ENCODE data around the gene GJD4. TPM values are rescaled to one million over a fixed set of nuclear protein-coding genes. Genes with fewer than 3 reads are reported as not detected.
A peak's percentile ranks its signal among the peaks of the same experiment; 100 is the strongest.

Gene GJD4
- polyA plus RNA-seq, 2 of the 4 experiments (the other 2 are of a cell fraction) = not detected

- peak overlapping the region in 1 of 2 experiments; percentile 36; a peak in 1 of 6 replicates for H3K27ac ChIP-seq
- FAIRE-seq = no peak
- peak overlapping the region; percentile 75 for H3K4me2 ChIP-seq
- ChIA-PET CTCF (no interaction called here), POLR2A (no interaction called here)
- peak overlapping the region; percentile 40 for H3K4me3 ChIP-seq
- WGBS (ENCODE audit: missing lambda C conversion rate) = 46% methylated on average over 21 of the region's 78 CpGs
- 0 out of 3 replicates have a peak, but pooled peaks cover 3% of the 10 kb centered on the region for H3K4me1 ChIP-seq
- no peak for DNase-seq (ENCODE audit: low read depth in 1 of 2, low spot score in 1 of 2)
- H3K9me3 ChIP-seq = peaks cover 4% of the 10 kb centered on the region; the same call in 2 of the 3 replicates
- ATAC-seq = peak in 1 of 2 experiments; percentile 57; a peak in 3 of 6 replicates
- TF ChIP-seq HMGXB4 (CRISPR knock-in tag; IDR thresholded peaks at IDR 0.05; ENCODE audit: borderline replicate concordance) (no peak), BCL3 (IDR thresholded peaks at IDR 0.05) (no peak), TP53 (CRISPR knock-in tag; IDR thresholded peaks at IDR 0.05) (no peak), RNF2 (IDR thresholded peaks at IDR 0.05; ENCODE audit: borderline replicate concordance, low read depth) (no peak), CBX8 (IDR thresholded peaks at IDR 0.05) (no peak), JUNB (IDR thresholded peaks at IDR 0.05) (no peak), RFX5 (IDR thresholded peaks at IDR 0.05) (no peak), MAZ (IDR thresholded peaks at IDR 0.05; ENCODE audit: borderline replicate concordance, low read depth, low read length) (no peak)
Observed at GRCh38 chr10:35607475-35608327, 2.6 kb downstream of the GJD4 start.

GRCh38 chr10:35608328-35608672 is 3.2 kb downstream of the GJD4 start:
- 94% methylated on average over 13 of the region's 16 CpGs for WGBS (ENCODE audit: missing lambda C conversion rate)
- H3K4me3 ChIP-seq = no peak overlapping the region; the same call in 2 of the 3 replicates
- no peak overlapping the region for H3K27ac ChIP-seq
- no peak for DNase-seq (ENCODE audit: low read depth in 1 of 2, low spot score in 1 of 2)
- no peak for FAIRE-seq
- TF ChIP-seq FOSB (CRISPR knock-in tag; IDR thresholded peaks at IDR 0.05) = no peak
- TF ChIP-seq EHF (CRISPR knock-in tag; IDR thresholded peaks at IDR 0.05) = no peak
- no peak for TF ChIP-seq PBX3 (IDR thresholded peaks at IDR 0.05)
- no peak for TF ChIP-seq JUN (IDR thresholded peaks at IDR 0.05)
- TF ChIP-seq CBX2 (IDR thresholded peaks at IDR 0.05; ENCODE audit: borderline replicate concordance, low read depth) = no peak
- no peak for TF ChIP-seq ZFP36 (IDR thresholded peaks at IDR 0.05; ENCODE audit: borderline replicate concordance, partially characterized antibody)
- no peak for TF ChIP-seq JUNB (IDR thresholded peaks at IDR 0.05)
- no peak for TF ChIP-seq USF2 (IDR thresholded peaks at IDR 0.05)
- TF ChIP-seq HES2 (IDR thresholded peaks at IDR 0.05) = no peak
- no peak for TF ChIP-seq HOXA7 (CRISPR knock-in tag; IDR thresholded peaks at IDR 0.05)
- no peak for TF ChIP-seq CBX8 (IDR thresholded peaks at IDR 0.05)
- no peak for TF ChIP-seq GATA3 (IDR thresholded peaks at IDR 0.05; ENCODE audit: borderline replicate concordance)
- TF ChIP-seq ESRRA (IDR thresholded peaks at IDR 0.05; ENCODE audit: borderline replicate concordance, low read length) = no peak
- TF ChIP-seq ATOH8 (CRISPR knock-in tag; IDR thresholded peaks at IDR 0.05; ENCODE audit: low read depth) = no peak
- no peak for TF ChIP-seq BHLHE40 (IDR thresholded peaks at IDR 0.05; ENCODE audit: low read depth, low read length)
- no peak for TF ChIP-seq POLR2AphosphoS2 (conservative IDR thresholded peaks at IDR 0.05; ENCODE audit: low read length)
- no peak for TF ChIP-seq REST (IDR thresholded peaks at IDR 0.05)
- no peak for TF ChIP-seq RARB (CRISPR knock-in tag; IDR thresholded peaks at IDR 0.05)
- ChIA-PET POLR2A (no interaction called here), CTCF (no interaction called here)
- peak overlapping the region; percentile 75 for H3K4me2 ChIP-seq
- H3K4me1 ChIP-seq = 0 out of 3 replicates have a peak, but pooled peaks cover 3% of the 10 kb centered on the region
- no peak for ATAC-seq
- peaks cover 4% of the 10 kb centered on the region; the same call in 2 of the 3 replicates for H3K9me3 ChIP-seq
